22Rv1 (cell line): ENCODE measurements around the gene RPP25L.

Experiments
- CTCF ChIP-seq: fragments of 450-650 bp; IDR thresholded peaks from 2 replicates; pipeline ENCODE4 v1.5.1; 2017; ENCODE audit warnings: mild to moderate bottlenecking
- ZFX ChIP-seq: fragments of 450-650 bp; IDR thresholded peaks from 2 replicates; pipeline ENCODE4 v1.6.1; 2017; ENCODE audit warnings: antibody characterized with exemption, borderline replicate concordance

DNA sequence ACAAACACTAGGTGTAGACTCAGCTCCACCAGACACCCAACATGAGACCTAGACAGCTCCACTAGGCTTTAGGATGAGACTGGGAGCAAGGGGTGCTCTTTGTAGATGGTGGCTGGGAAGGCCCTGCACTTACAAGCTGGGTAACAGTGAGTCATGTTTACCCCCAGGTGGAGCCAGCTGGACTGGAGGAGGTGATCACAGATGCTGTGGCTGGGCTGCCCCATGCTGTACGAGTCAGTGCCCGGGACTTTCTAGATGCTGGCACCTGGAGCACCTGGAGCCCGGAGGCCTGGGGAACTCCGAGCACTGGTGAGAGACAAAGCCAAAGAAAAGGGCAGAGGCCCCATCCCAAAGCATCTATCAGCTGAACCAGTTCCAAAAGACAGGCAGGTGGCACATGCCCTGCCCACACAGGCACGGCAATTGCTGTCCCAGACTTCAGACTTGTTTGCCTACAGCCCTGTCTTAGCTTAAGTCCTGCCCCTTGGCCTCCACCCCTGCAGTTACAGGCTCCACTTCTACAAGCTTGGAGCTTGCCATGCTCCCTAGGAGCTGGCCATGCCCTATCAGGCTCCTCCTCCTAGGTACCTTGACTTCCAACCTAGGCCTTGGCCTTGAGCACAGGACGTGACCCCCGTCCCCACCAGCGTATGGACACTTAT is 47.8 kb upstream of the RPP25L start:
- TF ChIP-seq CTCF, result no peak
- no peak for TF ChIP-seq ZFX
